ENCODE results near the gene MDGA2. TPM values are rescaled to one million over a fixed set of nuclear protein-coding genes. Genes with fewer than 3 reads are reported as not detected.

MDGA2 gene
- total RNA-seq, 1 experiment from 2014 or later, result not detected

DNA sequence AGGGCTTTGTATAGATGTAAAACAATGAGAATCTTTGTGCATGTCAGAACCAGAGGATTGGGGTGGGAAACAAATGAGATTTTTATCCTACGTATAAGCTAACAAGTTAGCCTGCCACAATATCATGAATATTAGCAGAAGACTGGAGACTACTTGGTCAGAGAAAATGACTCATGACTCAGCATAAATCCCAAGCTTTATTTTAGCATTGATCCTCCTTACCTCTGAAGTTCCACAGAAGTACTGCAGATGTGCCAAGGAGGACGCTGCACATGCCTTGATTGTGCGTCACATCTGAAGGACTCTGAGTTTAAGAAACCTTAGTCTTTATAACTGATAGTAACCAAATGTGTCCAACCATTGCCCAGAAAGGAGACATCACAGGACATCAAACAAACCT is 789.8 kb downstream of the MDGA2 start:
- ChIA-PET CTCF (no interaction called here), POLR2A (no interaction called here), RAD21 (ENCODE audit: low non-redundant PET in 1 of 2, low total read pairs in 2 of 2, uncharacterized antibody in 2 of 2, unreplicated experiment in 2 of 2) (no interaction called here)
- H3K27ac ChIP-seq (ENCODE audit: low read depth, low read length), result no peak overlapping the region
- intact Hi-C loops (cut with micrococcal nuclease), result no loop called here
- no peaks in the 10 kb centered on the region for H3K4me1 ChIP-seq (ENCODE audit: control insufficient read depth in 1 of 2, insufficient read depth in 2 of 2, low read length in 2 of 2)
- no peaks in the 10 kb centered on the region for H3K36me3 ChIP-seq (ENCODE audit: control insufficient read depth in 1 of 2, insufficient read depth in 2 of 2, low read length in 2 of 2)
- no peak overlapping the region for H2AFZ ChIP-seq (ENCODE audit: low read depth, low read length, poor library complexity, severe bottlenecking)
- no peak overlapping the region for H3K4me3 ChIP-seq (replicated peaks in 1 of 2; ENCODE audit: low read depth in 1 of 2, low read length in 2 of 2)
- no peak for TF ChIP-seq EZH2phosphoT487 (IDR thresholded peaks at IDR 0.05; ENCODE audit: borderline replicate concordance)
- TF ChIP-seq TCF7L2 (IDR thresholded peaks at IDR 0.05; ENCODE audit: borderline replicate concordance, extremely low read depth, insufficient read depth, insufficient read length), result no peak
- TF ChIP-seq EZH2 (IDR thresholded peaks at IDR 0.05), result no peak
- TF ChIP-seq RAD21 (IDR thresholded peaks at IDR 0.05; ENCODE audit: low read depth), result no peak
- H3K9ac ChIP-seq (ENCODE audit: low read length), result no peak overlapping the region
- H3K79me2 ChIP-seq (ENCODE audit: insufficient read depth, low read length), result no peaks in the 10 kb centered on the region
- BruUV-seq (replicated peaks), result no TSS peak
- H4K20me1 ChIP-seq (ENCODE audit: insufficient read depth), result no peaks in the 10 kb centered on the region
- ATAC-seq, result no peak
- no peaks in the 10 kb centered on the region for H3K9me2 ChIP-seq (ENCODE audit: insufficient read depth)
- peaks cover 0 to 5% of the 10 kb centered on the region in 2 experiments; a peak in 3 of 4 replicates for H3K9me3 ChIP-seq (ENCODE audit: control insufficient read depth in 1 of 2, insufficient read depth in 1 of 2, low read depth in 1 of 2, low read length in 2 of 2)
- H3K4me2 ChIP-seq (ENCODE audit: low read length), result no peak overlapping the region
- H3K27me3 ChIP-seq (ENCODE audit: insufficient read depth, low read length), result no peaks in the 10 kb centered on the region
- no peak for DNase-seq (ENCODE audit: low read depth, low spot score)

- no peaks in the 10 kb centered on the region for H4K20me1 ChIP-seq (ENCODE audit: insufficient read depth)
- DNase-seq (ENCODE audit: low read depth, low spot score) (no peak), ATAC-seq (no peak)
- POLR2A ChIA-PET, result no interaction called here
- no peaks in the 10 kb centered on the region for H3K9me3 ChIP-seq (ENCODE audit: control insufficient read depth in 1 of 2, insufficient read depth in 1 of 2, low read depth in 1 of 2, low read length in 2 of 2)
- H3K27ac ChIP-seq (ENCODE audit: low read depth, low read length), result no peak overlapping the region
- TF ChIP-seq TCF7L2 (IDR thresholded peaks at IDR 0.05; ENCODE audit: borderline replicate concordance, extremely low read depth, insufficient read depth, insufficient read length) (no peak), SRF (IDR thresholded peaks at IDR 0.05; ENCODE audit: low read depth) (no peak), EZH2phosphoT487 (IDR thresholded peaks at IDR 0.05; ENCODE audit: borderline replicate concordance) (no peak), EGR1 (IDR thresholded peaks at IDR 0.05; ENCODE audit: low read depth) (no peak), ZNF274 (IDR thresholded peaks at IDR 0.05; ENCODE audit: low read depth, low read length) (no peak), MAX (IDR thresholded peaks at IDR 0.05) (no peak), ELF1 (IDR thresholded peaks at IDR 0.05; ENCODE audit: borderline replicate concordance, low read depth) (no peak), ATF3 (IDR thresholded peaks at IDR 0.05) (no peak), SP1 (IDR thresholded peaks at IDR 0.05; ENCODE audit: low read depth) (no peak), CBX3 (IDR thresholded peaks at IDR 0.05; ENCODE audit: low read depth) (no peak), CEBPB (IDR thresholded peaks at IDR 0.05; ENCODE audit: low read depth) (no peak), SIN3A (IDR thresholded peaks at IDR 0.05; ENCODE audit: low read depth) (no peak), POLR2AphosphoS5 (IDR thresholded peaks at IDR 0.05; ENCODE audit: low read depth, low read length) (no peak), JUND (IDR thresholded peaks at IDR 0.05) (no peak), POLR2A (IDR thresholded peaks at IDR 0.05; ENCODE audit: borderline replicate concordance, extremely low read depth, insufficient read depth, insufficient read length) (no peak)
- no peaks in the 10 kb centered on the region for H3K4me1 ChIP-seq (ENCODE audit: control insufficient read depth in 1 of 2, insufficient read depth in 2 of 2, low read length in 2 of 2)
- H3K36me3 ChIP-seq (ENCODE audit: control insufficient read depth in 1 of 2, insufficient read depth in 2 of 2, low read length in 2 of 2), result no peaks in the 10 kb centered on the region
- no peaks in the 10 kb centered on the region for H3K9me2 ChIP-seq (ENCODE audit: insufficient read depth)
- no TSS peak for BruUV-seq (replicated peaks)
- H3K4me3 ChIP-seq (replicated peaks in 1 of 2; ENCODE audit: low read depth in 1 of 2, low read length in 2 of 2), result no peak overlapping the region
- intact Hi-C loops (cut with micrococcal nuclease), result no loop called here
- H3K27me3 ChIP-seq (ENCODE audit: insufficient read depth, low read length), result no peaks in the 10 kb centered on the region
- CTCF ChIA-PET, result no interaction called here
- H2AFZ ChIP-seq (ENCODE audit: low read depth, low read length, poor library complexity, severe bottlenecking), result no peak overlapping the region
- H3K4me2 ChIP-seq (ENCODE audit: low read length), result no peak overlapping the region
- no peaks in the 10 kb centered on the region for H3K79me2 ChIP-seq (ENCODE audit: insufficient read depth, low read length)
- RAD21 ChIA-PET (ENCODE audit: low non-redundant PET in 1 of 2, low total read pairs in 2 of 2, uncharacterized antibody in 2 of 2, unreplicated experiment in 2 of 2), result no interaction called here
- no peak overlapping the region for H3K9ac ChIP-seq (ENCODE audit: low read length)
Measured at GRCh38 chr14:46861753-46862152, 813.7 kb downstream of the MDGA2 start.
